ENCODE results near the gene ALPK3.

GRCh38 chr15:84907731-84908130 lies 90.6 kb downstream of the ALPK3 start:
- TF ChIP-seq TFAP4 (CRISPR knock-in tag; IDR thresholded peaks at IDR 0.05; ENCODE audit: borderline replicate concordance), result no peak
- no peak for TF ChIP-seq ID3 (CRISPR knock-in tag; IDR thresholded peaks at IDR 0.05)
- TF ChIP-seq ID3 (tag; IDR thresholded peaks at IDR 0.05), result no peak

All from K562 (cell line).